GM18867 (cell line): Measurements from ENCODE around the gene IGSF22.

Experiments
- ATAC-seq: cut with Tn5 transposase; IDR thresholded peaks from one replicate; pipeline ENCODE4 v1.9.1; 2021; ENCODE audit warnings: mild to moderate bottlenecking, moderate library complexity; ENCODE audit not compliant: unreplicated experiment

Gene IGSF22

DNA sequence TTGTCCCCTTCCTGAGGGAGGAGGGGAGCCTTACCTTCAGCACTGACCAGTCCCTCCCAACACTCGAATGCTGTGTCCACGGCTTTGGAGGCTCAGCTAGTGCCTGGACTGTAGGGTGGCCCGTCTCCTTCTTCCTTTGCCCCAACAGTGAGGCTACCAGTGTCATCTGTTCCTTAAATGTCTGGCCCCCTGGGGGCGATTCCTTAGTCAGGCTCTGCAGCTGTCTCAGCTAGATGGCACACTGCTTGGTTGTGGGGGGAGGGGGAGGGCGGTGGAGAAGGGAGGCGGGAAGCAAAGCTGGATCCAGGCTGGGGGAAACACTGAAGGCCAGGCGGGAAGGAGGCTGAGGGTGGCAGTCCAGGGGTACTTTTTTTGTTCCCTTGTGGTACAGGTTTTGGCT lies at the start of gene IGSF22:
Gene IGSF22 (minus strand): TSS at position 149 of the 400 bp plus-strand sequence. CDS start 1,952 bp downstream, outside the sequence.
- no peak for ATAC-seq

DNA sequence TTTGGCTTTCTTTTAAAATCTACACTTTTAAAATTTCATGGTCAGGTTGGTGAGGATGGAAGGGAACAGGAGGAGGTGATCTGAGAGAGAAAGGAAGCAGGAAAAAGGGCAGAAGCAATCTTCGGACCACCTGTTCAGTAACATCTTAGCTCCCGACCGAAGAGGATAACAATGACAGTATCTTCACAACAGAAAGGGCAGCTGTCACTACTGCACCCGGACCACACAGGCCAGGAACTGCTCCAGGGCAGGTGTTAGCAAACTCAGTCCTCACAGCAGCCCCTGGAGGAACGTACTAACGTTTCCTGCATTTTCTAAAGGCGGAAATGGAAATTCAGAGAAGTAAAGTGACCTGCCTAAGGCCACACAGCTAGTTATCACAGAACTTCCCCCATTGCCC lies 48.8 kb upstream of the IGSF22 start:
- ATAC-seq = no peak

DNA sequence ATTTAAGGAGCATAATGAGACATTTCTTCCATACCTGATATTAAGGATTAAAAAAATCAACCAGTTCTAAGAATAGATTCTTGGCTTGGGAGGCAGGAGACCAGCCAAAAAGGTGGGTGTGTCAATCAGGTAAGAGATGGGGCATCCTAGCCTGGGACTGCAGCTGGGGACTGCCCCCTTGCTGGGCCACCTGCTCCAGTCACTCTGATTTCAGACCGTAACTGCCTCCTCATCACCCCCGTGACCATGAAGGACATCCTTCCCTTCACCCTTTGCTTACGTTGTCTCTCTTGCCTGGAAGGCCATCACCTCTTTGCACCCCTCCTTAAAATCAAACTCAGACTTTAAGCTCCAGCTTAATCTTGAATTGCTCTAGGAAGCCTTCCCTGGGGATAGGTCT lies 47.7 kb upstream of the IGSF22 start:
- ATAC-seq = no peak

GRCh38 chr11:18773104-18773503 lies 47.1 kb upstream of the IGSF22 start:
- ATAC-seq = no peak

- ATAC-seq = no peak
Measured at GRCh38 chr11:18772211-18772610, 46.2 kb upstream of the IGSF22 start.

DNA sequence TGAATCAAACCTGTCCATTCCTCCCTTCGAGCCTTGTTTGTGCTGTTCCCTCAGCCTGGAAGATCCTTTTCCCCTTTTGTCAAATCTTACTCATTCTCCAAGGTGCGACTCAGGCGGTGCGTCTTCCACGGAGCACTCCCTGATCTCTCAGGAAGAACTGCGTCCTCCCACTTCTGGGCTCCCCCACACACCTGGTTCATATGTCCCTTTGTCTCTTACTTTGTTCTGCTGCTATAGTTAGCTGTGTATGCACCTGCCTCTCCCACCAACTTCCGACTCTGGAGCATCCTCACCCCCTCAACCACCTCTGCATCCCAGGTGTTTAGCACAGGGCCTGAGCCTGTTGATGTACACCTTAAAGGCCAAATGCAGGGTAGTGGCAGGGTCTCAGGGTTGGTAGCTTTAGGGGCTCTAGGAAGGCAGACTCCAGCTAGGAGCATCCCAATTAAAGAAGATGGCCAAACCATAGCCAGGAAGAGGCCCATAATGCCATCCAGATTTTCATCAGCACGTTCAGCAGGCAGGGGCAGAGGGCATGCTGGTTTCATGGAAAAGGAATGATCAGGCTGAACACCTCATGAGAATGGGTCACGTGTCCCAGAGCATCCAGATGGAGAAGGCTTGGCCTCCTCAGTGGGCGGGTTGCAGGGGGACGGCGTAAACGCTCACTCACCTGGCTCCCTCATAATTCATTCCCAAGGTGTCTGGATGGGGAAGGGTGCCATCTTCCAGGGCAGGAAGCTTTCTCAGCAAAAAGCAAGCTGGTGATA lies 45.5 kb upstream of the IGSF22 start:
- ATAC-seq = no peak

GRCh38 chr11:18770479-18771125 lies 44.6 kb upstream of the IGSF22 start:
- ATAC-seq = peak; percentile 30

- peak; percentile 66 for ATAC-seq
Measured at GRCh38 chr11:18769802-18770456, 43.9 kb upstream of the IGSF22 start.

DNA sequence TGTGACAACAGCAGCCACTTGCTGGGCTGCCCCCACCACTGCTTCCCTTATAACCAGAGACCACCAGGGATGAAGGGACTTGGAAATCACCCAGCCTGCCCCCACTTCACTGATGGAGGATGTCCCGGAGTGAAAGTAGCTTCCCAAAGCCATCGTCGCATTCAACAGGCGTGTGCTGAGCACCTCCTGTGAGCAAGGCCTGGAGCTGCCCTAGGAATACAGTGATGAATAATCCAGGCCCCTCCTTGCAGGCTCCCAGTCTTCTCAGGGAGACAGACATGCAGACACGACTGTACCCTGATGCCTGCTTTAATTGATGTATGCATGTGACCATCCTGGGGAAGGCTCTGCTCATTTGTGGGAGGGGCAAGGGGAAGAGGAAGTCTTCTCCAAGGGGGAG lies 43.0 kb upstream of the IGSF22 start:
- no peak for ATAC-seq

- peak; percentile 82 for ATAC-seq
Measured at GRCh38 chr11:18768472-18768901, 42.5 kb upstream of the IGSF22 start.

- ATAC-seq = no peak
Measured at GRCh38 chr11:18766015-18766414, 40.0 kb upstream of the IGSF22 start.

- ATAC-seq = no peak
Measured at GRCh38 chr11:18765554-18765953, 39.6 kb upstream of the IGSF22 start.

- ATAC-seq = no peak
Measured at GRCh38 chr11:18761741-18762140, 35.8 kb upstream of the IGSF22 start.

DNA sequence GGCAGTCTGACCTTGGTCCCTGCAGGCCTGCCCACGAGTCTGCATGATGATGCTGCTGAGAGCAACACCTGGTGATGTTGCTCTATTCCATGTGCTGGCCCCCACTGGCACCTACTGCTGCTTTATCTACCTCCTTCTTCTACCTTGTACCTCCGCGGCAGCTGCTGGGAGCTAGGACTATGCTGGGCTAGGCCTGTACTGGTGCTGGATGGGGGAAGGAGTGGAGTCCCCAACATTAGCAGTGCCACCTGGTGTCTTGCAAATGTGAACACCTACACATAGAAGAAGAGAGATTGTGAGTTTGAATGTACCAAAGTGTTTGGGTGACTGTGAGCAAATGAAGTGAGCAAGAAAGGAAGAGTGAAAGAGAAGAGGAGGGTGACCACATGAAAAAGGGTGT lies 35.2 kb upstream of the IGSF22 start:
- ATAC-seq = no peak

GRCh38 chr11:18757811-18758210 lies 31.8 kb upstream of the IGSF22 start:
- ATAC-seq = no peak

- no peak for ATAC-seq
Measured at GRCh38 chr11:18756889-18757288, 30.9 kb upstream of the IGSF22 start.

DNA sequence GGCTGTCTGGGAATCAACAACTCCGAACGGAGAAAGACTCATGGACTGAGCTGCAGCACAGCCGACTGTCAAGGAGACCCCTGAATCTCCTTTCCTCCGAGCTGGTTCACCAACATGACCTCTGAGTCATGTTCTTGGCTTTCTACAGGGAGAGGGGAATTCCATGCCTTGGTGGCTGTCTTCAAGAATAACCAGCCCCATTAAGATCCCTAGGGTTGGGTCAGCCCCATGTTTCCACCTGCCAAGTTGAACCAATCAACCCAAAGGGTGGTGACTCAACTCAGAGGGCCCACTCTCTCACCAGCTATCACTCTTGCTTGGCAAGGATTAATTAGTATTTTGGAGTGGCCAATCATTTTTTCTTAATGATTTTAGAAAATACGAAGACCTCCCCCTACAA lies 28.3 kb upstream of the IGSF22 start:
- no peak for ATAC-seq

DNA sequence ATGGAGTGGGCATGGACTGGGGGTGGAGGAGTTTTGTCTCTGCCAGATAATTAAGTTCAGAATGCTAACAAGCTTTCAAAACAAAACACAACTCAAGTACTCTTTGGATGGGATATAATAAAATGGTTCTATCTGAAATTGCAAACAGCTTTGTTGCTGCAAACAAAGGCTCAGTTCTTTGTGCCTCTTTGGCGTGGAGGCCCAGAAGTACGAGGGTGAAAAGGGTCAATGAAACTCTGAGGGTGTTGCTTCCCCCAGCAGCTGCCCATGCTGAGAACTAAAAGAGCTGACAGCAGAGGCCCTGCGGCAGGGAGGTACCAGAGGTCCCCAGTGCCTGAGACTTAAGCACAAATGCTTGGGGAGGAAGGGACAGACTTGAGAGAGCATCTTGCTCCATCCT lies 26.5 kb upstream of the IGSF22 start:
- no peak for ATAC-seq

DNA sequence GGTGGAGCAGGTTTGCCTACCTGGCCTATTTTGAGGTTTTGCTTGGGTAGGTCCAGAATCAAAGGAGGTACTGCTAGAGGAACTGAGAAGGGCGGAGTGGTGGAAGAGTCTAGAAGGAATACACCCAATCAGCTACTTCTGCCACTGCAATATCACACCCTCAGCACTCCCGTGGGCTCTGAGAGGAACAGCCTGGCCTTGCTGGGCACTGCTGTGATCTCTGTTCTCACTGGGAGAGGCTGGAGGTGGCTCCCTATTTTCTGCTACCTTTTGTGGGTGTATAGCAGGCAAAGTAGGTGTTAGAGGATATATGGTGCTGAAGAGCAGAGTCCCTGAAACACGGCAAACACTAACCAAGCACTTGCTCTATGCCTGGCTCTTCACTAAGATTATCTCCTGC lies 25.0 kb upstream of the IGSF22 start:
- no peak for ATAC-seq

DNA sequence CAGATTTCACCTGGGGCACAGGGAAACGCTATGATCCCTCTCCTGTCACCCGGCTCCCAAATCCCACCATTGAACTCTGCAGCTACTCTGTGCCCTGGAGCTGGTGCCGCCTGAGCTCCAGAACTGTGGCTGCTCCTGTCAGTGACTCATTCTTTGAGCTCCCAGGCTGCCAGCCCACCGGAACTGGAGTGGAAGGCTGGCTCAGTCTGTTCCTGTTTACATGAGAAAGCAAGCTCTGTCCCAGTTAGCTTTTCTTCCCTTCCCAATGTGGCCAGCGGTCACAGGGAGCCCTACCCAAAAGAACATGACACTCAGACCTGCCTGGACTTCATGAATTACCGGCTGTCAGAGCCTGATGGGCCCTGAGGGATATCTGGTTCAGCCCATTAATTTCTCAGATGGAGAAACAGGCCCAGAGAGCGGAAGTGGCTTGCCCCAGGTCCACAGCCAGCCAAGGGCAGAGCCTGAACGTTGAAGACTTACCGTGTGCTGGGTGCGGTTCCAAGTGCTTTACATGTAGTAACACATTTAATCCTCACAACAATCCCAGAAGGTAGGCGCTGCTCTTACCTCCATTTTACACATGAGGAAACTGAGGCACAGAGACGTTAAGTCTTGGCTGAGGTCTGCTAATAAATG lies 23.8 kb upstream of the IGSF22 start:
- no peak for ATAC-seq

GRCh38 chr11:18748766-18749365 lies 22.9 kb upstream of the IGSF22 start:
- no peak for ATAC-seq
